ENCODE results near the gene SELE.

The SELE gene

GRCh38 chr1:169689395-169689794, 44.5 kb downstream of the SELE start:
- TF ChIP-seq SIN3A (IDR thresholded peaks at IDR 0.05; ENCODE audit: borderline replicate concordance, insufficient read depth, low read length) (no peak), POLR2AphosphoS5 (IDR thresholded peaks at IDR 0.05; ENCODE audit: low read depth, low read length) (no peak), TAF1 (IDR thresholded peaks at IDR 0.05; ENCODE audit: borderline replicate concordance, insufficient read depth, low read length) (no peak), FOXP2 (optimal IDR thresholded peaks at IDR 0.05; ENCODE audit: borderline replicate concordance, extremely low read depth, extremely low read length, insufficient read depth) (no peak), REST (IDR thresholded peaks at IDR 0.05; ENCODE audit: insufficient read depth in 1 of 2, low read depth in 2 of 2, low read length in 2 of 2) (no peak)

- TF ChIP-seq FOXP2 (optimal IDR thresholded peaks at IDR 0.05; ENCODE audit: borderline replicate concordance, extremely low read depth, extremely low read length, insufficient read depth) (no peak), TAF1 (IDR thresholded peaks at IDR 0.05; ENCODE audit: borderline replicate concordance, insufficient read depth, low read length) (no peak), POLR2AphosphoS5 (IDR thresholded peaks at IDR 0.05; ENCODE audit: low read depth, low read length) (no peak), REST (IDR thresholded peaks at IDR 0.05; ENCODE audit: insufficient read depth in 1 of 2, low read depth in 2 of 2, low read length in 2 of 2) (no peak), SIN3A (IDR thresholded peaks at IDR 0.05; ENCODE audit: borderline replicate concordance, insufficient read depth, low read length) (no peak)
Observed at GRCh38 chr1:169683661-169684060, 50.2 kb downstream of the SELE start.

- no peak for TF ChIP-seq FOXP2 (optimal IDR thresholded peaks at IDR 0.05; ENCODE audit: borderline replicate concordance, extremely low read depth, extremely low read length, insufficient read depth)
- no peak for TF ChIP-seq REST (IDR thresholded peaks at IDR 0.05; ENCODE audit: insufficient read depth in 1 of 2, low read depth in 2 of 2, low read length in 2 of 2)
- no peak for TF ChIP-seq SIN3A (IDR thresholded peaks at IDR 0.05; ENCODE audit: borderline replicate concordance, insufficient read depth, low read length)
- no peak for TF ChIP-seq TAF1 (IDR thresholded peaks at IDR 0.05; ENCODE audit: borderline replicate concordance, insufficient read depth, low read length)
- no peak for TF ChIP-seq POLR2AphosphoS5 (IDR thresholded peaks at IDR 0.05; ENCODE audit: low read depth, low read length)
Observed at GRCh38 chr1:169682071-169682470, 51.8 kb downstream of the SELE start.

GRCh38 chr1:169681140-169681539, 52.7 kb downstream of the SELE start:
- no peak for TF ChIP-seq TAF1 (IDR thresholded peaks at IDR 0.05; ENCODE audit: borderline replicate concordance, insufficient read depth, low read length)
- no peak for TF ChIP-seq SIN3A (IDR thresholded peaks at IDR 0.05; ENCODE audit: borderline replicate concordance, insufficient read depth, low read length)
- no peak for TF ChIP-seq POLR2AphosphoS5 (IDR thresholded peaks at IDR 0.05; ENCODE audit: low read depth, low read length)
- TF ChIP-seq FOXP2 (optimal IDR thresholded peaks at IDR 0.05; ENCODE audit: borderline replicate concordance, extremely low read depth, extremely low read length, insufficient read depth), result no peak
- no peak for TF ChIP-seq REST (IDR thresholded peaks at IDR 0.05; ENCODE audit: insufficient read depth in 1 of 2, low read depth in 2 of 2, low read length in 2 of 2)

All from PFSK-1 (cell line).